Tibial artery (tissue), 4 donors: ENCODE data around the gene HPSE2.

Experiments
- DNase-seq, 2 donors: peaks; one replicate each; pipeline ENCODE4 v3.0.0-alpha.2; 2019
- H3K27ac ChIP-seq, 2 donors: fragments of 200-600 bp; sonication (generic) in 1 of 2; 1 replicate in 1 of 2; 2 replicates in 1 of 2; pipeline ENCODE4 v1.5.1; 2018 to 2019; ENCODE audit warnings: mild to moderate bottlenecking in 1 of 2
- H3K27me3 ChIP-seq, 2 donors: fragments of 200-600 bp; sonication (generic) in 1 of 2; one replicate each; pipeline versions ENCODE4 v1.5.1 to v1.6.0; 2016 to 2019
- H3K36me3 ChIP-seq, 3 donors: fragments of 200-600 bp; sonication (generic) in 2 of 3; one replicate each; pipeline ENCODE4 v1.5.1; 2016 to 2019; ENCODE audit warnings: mild to moderate bottlenecking in 2 of 3
- H3K4me1 ChIP-seq, 4 donors: fragments of 200-600 bp; sonication (generic) in 2 of 4; 1 replicate in 3 of 4; 2 replicates in 1 of 4; pipeline ENCODE4 v1.5.1; 2016 to 2019
- H3K4me3 ChIP-seq, 2 donors: fragments of 200-600 bp; sonication (generic) in 1 of 2; 1 replicate in 1 of 2; 2 replicates in 1 of 2; pipeline ENCODE4 v1.5.1; 2018 to 2019; ENCODE audit warnings: mild to moderate bottlenecking in 2 of 2
- H3K9me3 ChIP-seq, 3 donors: fragments of 200-600 bp; sonication (generic) in 1 of 3; one replicate each; pipeline ENCODE4 v1.5.1; 2016 to 2019
- CTCF ChIP-seq, 2 experiments: fragments of 200-600 bp in 1 of 2; fragments of 450-650 bp in 1 of 2; IDR thresholded peaks; one replicate each; pipeline ENCODE4 v1.5.1; 2017 to 2019; ENCODE audit warnings: antibody characterized with exemption in 2 of 2, mild to moderate bottlenecking in 1 of 2, moderate library complexity in 1 of 2
- intact Hi-C: fragments of 100-400 bp; cut with DNase I; formaldehyde crosslinking; loops from one replicate; pipeline ENCODE4 v1.15.0; 2023; ENCODE audit warnings: low total_unique reads

HPSE2 gene

GRCh38 chr10:98570834-98571233 lies 664.8 kb downstream of the HPSE2 start:
- intact Hi-C loops = no loop called here

GRCh38 chr10:98569853-98570252 lies 665.8 kb downstream of the HPSE2 start:
- intact Hi-C loops = no loop called here
- Histone ChIP-seq H3K27ac (no peak overlapping the region), H3K36me3 (no peaks in the 10 kb centered on the region), H3K4me3 (no peak overlapping the region), H3K4me1 (no peaks in the 10 kb centered on the region), H3K27me3 (no peaks in the 10 kb centered on the region), H3K9me3 (no peaks in the 10 kb centered on the region)
- no peak for TF ChIP-seq CTCF (IDR thresholded peaks at IDR 0.05)
- no peak for DNase-seq

More at GRCh38 chr10:98570834-98571233, 664.8 kb downstream of the HPSE2 start:
- Histone ChIP-seq H3K27me3 (no peaks in the 10 kb centered on the region), H3K27ac (no peak overlapping the region), H3K4me3 (no peak overlapping the region), H3K4me1 (no peaks in the 10 kb centered on the region), H3K9me3 (no peaks in the 10 kb centered on the region), H3K36me3 (no peaks in the 10 kb centered on the region)
- TF ChIP-seq CTCF (IDR thresholded peaks at IDR 0.05) = no peak
- DNase-seq = no peak

- TF ChIP-seq CTCF (IDR thresholded peaks at IDR 0.05) = no peak
- no peaks in the 10 kb centered on the region for H3K4me1 ChIP-seq
- no peak for DNase-seq
- H3K9me3 ChIP-seq = no peaks in the 10 kb centered on the region
- no peak overlapping the region for H3K4me3 ChIP-seq
- H3K27me3 ChIP-seq = no peaks in the 10 kb centered on the region
- H3K36me3 ChIP-seq = no peaks in the 10 kb centered on the region
- H3K27ac ChIP-seq = no peak overlapping the region
- intact Hi-C loops = no loop called here
Observed at GRCh38 chr10:98568551-98568950, 667.1 kb downstream of the HPSE2 start.

GRCh38 chr10:98567391-98568133 lies 668.1 kb downstream of the HPSE2 start:
- intact Hi-C loops = no loop called here
- H3K27ac ChIP-seq = no peak overlapping the region
- no peaks in the 10 kb centered on the region for H3K9me3 ChIP-seq
- DNase-seq = no peak
- no peak for TF ChIP-seq CTCF (IDR thresholded peaks at IDR 0.05)
- H3K4me1 ChIP-seq = no peaks in the 10 kb centered on the region
- no peaks in the 10 kb centered on the region for H3K27me3 ChIP-seq
- no peak overlapping the region for H3K4me3 ChIP-seq
- no peaks in the 10 kb centered on the region for H3K36me3 ChIP-seq

- H3K27ac ChIP-seq = no peak overlapping the region
- no peaks in the 10 kb centered on the region for H3K36me3 ChIP-seq
- intact Hi-C loops = no loop called here
- TF ChIP-seq CTCF (IDR thresholded peaks at IDR 0.05) = no peak
- H3K4me1 ChIP-seq = no peaks in the 10 kb centered on the region
- no peaks in the 10 kb centered on the region for H3K27me3 ChIP-seq
- no peak for DNase-seq
- no peak overlapping the region for H3K4me3 ChIP-seq
- no peaks in the 10 kb centered on the region for H3K9me3 ChIP-seq
Observed at GRCh38 chr10:98563811-98564210, 671.8 kb downstream of the HPSE2 start.
